ENCODE data around the gene RASSF7. TPM values are rescaled to one million over a fixed set of nuclear protein-coding genes. Genes with fewer than 3 reads are reported as not detected.

The RASSF7 gene
- total and polyA plus RNA-seq, 8 donors = 17.6 to 253 (median 29.5) TPM

DNA sequence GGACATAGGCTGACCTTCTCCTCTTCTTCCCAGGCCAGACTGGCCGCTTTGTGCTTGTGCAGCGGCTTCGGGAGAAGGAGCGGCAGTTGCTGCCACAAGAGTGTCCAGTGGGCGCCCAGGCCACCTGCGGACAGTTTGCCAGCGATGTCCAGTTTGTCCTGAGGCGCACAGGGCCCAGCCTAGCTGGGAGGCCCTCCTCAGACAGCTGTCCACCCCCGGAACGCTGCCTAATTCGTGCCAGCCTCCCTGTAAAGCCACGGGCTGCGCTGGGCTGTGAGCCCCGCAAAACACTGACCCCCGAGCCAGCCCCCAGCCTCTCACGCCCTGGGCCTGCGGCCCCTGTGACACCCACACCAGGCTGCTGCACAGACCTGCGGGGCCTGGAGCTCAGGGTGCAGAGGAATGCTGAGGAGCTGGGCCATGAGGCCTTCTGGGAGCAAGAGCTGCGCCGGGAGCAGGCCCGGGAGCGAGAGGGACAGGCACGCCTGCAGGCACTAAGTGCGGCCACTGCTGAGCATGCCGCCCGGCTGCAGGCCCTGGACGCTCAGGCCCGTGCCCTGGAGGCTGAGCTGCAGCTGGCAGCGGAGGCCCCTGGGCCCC is 1.4 kb downstream of the RASSF7 start:
- Histone ChIP-seq H3K4me1 (peaks cover 0 to 11% (median 9%) of the 10 kb centered on the region in 3 donors), H3K27me3 (no peaks in the 10 kb centered on the region), H3K9me3 (no peaks in the 10 kb centered on the region), H3K4me3 (peak overlapping the region in 3 of 4 donors; percentile 94 to 98 (median 96)), H3K36me3 (no peaks in the 10 kb centered on the region), H3K27ac (peak overlapping the region in 3 of 4 donors; percentile 84 to 97 (median 91))
- DNase-seq (peak in 3 of 6 donors; percentile 55 to 81 (median 58)), FAIRE-seq (no peak), ATAC-seq (no peak)
- intact Hi-C loops (cut with DNase I) = no loop called here
- TF ChIP-seq, protein P1, sequence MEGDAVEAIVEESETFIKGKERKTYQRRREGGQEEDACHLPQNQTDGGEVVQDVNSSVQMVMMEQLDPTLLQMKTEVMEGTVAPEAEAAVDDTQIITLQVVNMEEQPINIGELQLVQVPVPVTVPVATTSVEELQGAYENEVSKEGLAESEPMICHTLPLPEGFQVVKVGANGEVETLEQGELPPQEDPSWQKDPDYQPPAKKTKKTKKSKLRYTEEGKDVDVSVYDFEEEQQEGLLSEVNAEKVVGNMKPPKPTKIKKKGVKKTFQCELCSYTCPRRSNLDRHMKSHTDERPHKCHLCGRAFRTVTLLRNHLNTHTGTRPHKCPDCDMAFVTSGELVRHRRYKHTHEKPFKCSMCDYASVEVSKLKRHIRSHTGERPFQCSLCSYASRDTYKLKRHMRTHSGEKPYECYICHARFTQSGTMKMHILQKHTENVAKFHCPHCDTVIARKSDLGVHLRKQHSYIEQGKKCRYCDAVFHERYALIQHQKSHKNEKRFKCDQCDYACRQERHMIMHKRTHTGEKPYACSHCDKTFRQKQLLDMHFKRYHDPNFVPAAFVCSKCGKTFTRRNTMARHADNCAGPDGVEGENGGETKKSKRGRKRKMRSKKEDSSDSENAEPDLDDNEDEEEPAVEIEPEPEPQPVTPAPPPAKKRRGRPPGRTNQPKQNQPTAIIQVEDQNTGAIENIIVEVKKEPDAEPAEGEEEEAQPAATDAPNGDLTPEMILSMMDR (IDR thresholded peaks at IDR 0.05) = no peak
- WGBS, 2 donors = 84 to 88% methylated on average over 29 of the region's 29 CpGs

DNA sequence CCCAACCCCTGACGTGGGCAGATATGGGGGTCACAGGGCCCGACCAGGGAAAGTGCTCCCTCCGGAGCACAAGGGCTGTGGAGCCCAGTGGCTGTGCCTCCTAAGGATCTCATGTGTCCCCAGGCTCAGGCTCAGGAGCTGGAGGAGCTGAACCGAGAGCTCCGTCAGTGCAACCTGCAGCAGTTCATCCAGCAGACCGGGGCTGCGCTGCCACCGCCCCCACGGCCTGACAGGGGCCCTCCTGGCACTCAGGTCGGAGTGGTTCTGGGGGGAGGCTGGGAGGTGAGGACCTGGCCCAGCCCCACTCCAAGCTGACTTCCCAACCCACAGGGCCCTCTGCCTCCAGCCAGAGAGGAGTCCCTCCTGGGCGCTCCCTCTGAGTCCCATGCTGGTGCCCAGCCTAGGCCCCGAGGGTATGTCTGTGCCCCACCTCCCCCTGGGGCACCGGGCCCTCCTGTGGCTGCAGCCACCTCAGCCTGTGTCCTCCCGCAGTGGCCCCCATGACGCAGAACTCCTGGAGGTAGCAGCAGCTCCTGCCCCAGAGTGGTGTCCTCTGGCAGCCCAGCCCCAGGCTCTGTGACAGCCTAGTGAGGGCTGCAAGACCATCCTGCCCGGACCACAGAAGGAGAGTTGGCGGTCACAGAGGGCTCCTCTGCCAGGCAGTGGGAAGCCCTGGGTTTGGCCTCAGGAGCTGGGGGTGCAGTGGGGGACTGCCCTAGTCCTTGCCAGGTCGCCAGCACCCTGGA is 2.5 kb downstream of the RASSF7 start:
- H3K4me1 ChIP-seq = peaks cover 0 to 13% (median 11%) of the 10 kb centered on the region in 3 donors

DNA sequence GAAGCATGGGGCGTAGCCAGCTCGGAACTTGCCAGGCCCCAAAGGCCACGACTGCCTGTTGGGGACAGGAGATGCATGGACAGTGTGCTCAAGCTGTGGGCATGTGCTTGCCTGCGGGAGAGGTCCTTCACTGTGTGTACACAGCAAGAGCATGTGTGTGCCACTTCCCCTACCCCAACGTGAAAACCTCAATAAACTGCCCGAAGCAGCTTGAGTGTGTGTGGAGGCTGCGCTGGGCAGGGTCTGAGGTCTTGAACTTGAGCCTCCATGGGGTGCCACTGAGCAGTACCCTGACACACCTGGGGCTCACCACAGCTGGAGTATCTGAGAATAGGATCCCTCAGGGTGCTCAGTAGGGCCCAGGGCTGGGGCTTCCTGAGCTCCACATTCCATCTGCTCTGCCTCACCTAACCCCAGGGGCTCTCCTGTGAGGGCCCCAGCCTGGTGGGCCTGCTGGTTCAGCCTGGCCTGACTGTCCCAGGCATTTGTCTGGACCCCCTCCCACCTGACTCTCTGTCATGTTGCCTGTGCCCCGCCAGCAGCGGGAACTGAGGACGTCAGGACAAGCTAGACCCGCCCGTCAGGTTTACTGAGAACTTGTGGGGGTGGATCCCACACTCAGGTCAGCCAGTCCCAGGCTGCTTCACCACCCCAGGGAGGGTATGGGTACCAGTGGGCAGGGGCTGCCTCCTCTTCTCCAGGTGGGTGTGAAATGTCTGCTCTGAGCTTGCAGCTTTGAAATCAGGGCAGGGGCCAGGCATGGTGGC is 3.2 kb downstream of the RASSF7 start:
- peaks cover 0 to 13% (median 11%) of the 10 kb centered on the region in 3 donors for H3K4me1 ChIP-seq
- intact Hi-C loops (cut with DNase I) = no loop called here
- no peaks in the 10 kb centered on the region for H3K27me3 ChIP-seq
- FAIRE-seq (no peak), DNase-seq (peak in 1 of 6 donors; percentile 73), ATAC-seq (no peak)
- no peaks in the 10 kb centered on the region for H3K36me3 ChIP-seq
- no peaks in the 10 kb centered on the region for H3K9me3 ChIP-seq
- WGBS, 2 donors = 80 to 82% methylated on average over 12 of the region's 12 CpGs
- no peak overlapping the region for H3K27ac ChIP-seq
- no peak overlapping the region for H3K4me3 ChIP-seq
- TF ChIP-seq, protein P1 (IDR thresholded peaks at IDR 0.05) = no peak

More for the DNA sequence above, 2.5 kb downstream of the RASSF7 start:
- no peak for FAIRE-seq
- intact Hi-C loops (cut with DNase I) = no loop called here
- WGBS, 2 donors = 88 to 90% methylated on average over 18 of the region's 18 CpGs
- ATAC-seq = no peak
- TF ChIP-seq, protein P1 (IDR thresholded peaks at IDR 0.05) = no peak
- Histone ChIP-seq H3K27ac (no peak overlapping the region), H3K4me3 (peak overlapping the region in 1 of 4 donors; percentile 2), H3K36me3 (no peaks in the 10 kb centered on the region), H3K27me3 (no peaks in the 10 kb centered on the region), H3K9me3 (no peaks in the 10 kb centered on the region)
- peak in 2 of 6 donors; percentile 53 to 80 for DNase-seq

DNA sequence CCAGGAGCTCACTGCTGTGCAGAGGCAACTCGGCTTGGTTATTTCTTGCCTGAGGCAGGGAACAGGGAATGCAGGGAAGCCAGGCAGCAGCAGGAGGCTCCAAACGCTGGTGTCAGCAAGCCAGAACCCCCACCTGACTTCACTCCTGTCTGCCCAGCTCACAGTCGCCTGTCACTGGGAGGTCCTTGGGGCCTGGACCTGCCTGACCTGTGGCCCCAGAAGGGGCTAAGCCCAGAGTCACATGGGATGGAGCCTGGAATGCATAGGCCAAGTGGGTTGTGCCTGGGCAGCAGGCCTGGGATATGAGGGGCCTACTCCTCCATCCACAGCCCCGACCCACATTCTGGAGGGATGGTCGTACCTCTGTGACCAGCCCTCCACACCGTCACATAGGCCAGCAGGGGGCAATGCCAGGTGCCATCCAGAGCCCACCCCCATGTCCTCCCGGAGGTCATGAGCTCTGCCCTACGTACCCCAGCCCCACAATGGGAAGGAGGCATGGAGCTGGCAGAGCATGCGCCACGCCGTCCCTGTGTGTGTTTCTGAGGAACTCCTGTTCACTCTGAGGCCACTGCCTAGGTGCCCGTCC is 5.2 kb downstream of the RASSF7 start:
- H3K36me3 ChIP-seq = no peaks in the 10 kb centered on the region
- H3K27me3 ChIP-seq = no peaks in the 10 kb centered on the region
- FAIRE-seq = no peak
- peak in 2 of 6 donors; percentile 50 to 70 for DNase-seq
- WGBS, 2 donors = 78 to 81% methylated on average over 12 of the region's 12 CpGs
- no peak for ATAC-seq
- intact Hi-C loops (cut with DNase I) = no loop called here
- H3K27ac ChIP-seq = no peak overlapping the region
- TF ChIP-seq, protein P1 (IDR thresholded peaks at IDR 0.05) = no peak
- no peak overlapping the region for H3K4me3 ChIP-seq
- H3K9me3 ChIP-seq = no peaks in the 10 kb centered on the region
- H3K4me1 ChIP-seq = peaks cover 0 to 17% (median 11%) of the 10 kb centered on the region in 3 donors
